Neural crest cell (in vitro differentiated cells): ENCODE measurements around the gene UNC13A. TPM values are rescaled to one million over a fixed set of nuclear protein-coding genes. Genes with fewer than 3 reads are reported as not detected.
"Not testable (repeated sequence)": the region's sequence is repeated elsewhere in the genome, so short reads cannot be mapped to it uniquely, and the experiment has no call there.

Source experiments
- DNase-seq: peaks from one replicate; pipeline ENCODE4 v3.0.0; 2021; ENCODE audit warnings: low read depth, mixed read lengths, low spot score
- H3K27ac Mint-ChIP-seq: one replicate; pipeline ENCODE4 v1.8.0; 2021; ENCODE audit warnings: mild to moderate bottlenecking, mixed read lengths; ENCODE audit not compliant: unreplicated experiment
- H3K27me3 Mint-ChIP-seq: 2 replicates; pipeline ENCODE4 v1.8.0; 2021; ENCODE audit warnings: low read depth, mild to moderate bottlenecking, mixed read lengths
- H3K36me3 Mint-ChIP-seq: 2 replicates; pipeline ENCODE4 v1.8.0; 2021; ENCODE audit warnings: low read depth, mild to moderate bottlenecking, mixed read lengths
- H3K4me1 Mint-ChIP-seq: 2 replicates; pipeline ENCODE4 v1.8.0; 2021; ENCODE audit warnings: mixed read lengths
- H3K4me3 Mint-ChIP-seq: one replicate; pipeline ENCODE4 v1.8.0; 2021; ENCODE audit warnings: mild to moderate bottlenecking, mixed read lengths
- H3K9me3 Mint-ChIP-seq: 2 replicates; pipeline ENCODE4 v1.8.0; 2021; ENCODE audit warnings: mixed read lengths
- total RNA-seq: library from RNA; stranded (reverse); gene quantifications from 2 replicates; pipeline ENCODE4 v1.2.1, GENCODE V29; 2021
- TF ChIP-seq, protein P1 (sequence below): fragments of 200-600 bp; sonication (generic); conservative IDR thresholded peaks from 2 replicates; pipeline ENCODE4 v1.5.0; 2021; ENCODE audit warnings: antibody characterized with exemption, mild to moderate bottlenecking

The UNC13A gene
- total RNA-seq, 1 donor from 2014 or later, result 6.4 TPM

GRCh38 chr19:17570791-17571190 is 117.4 kb downstream of the UNC13A start:
- Mint-ChIP-seq H3K36me3 (peaks cover 10% of the 10 kb centered on the region), H3K27me3 (no peaks in the 10 kb centered on the region), H3K9me3 (no peaks in the 10 kb centered on the region), H3K4me1 (no peaks in the 10 kb centered on the region), H3K4me3 (no peak overlapping the region), H3K27ac (no peak overlapping the region)
- no peak for DNase-seq
- TF ChIP-seq, protein P1, sequence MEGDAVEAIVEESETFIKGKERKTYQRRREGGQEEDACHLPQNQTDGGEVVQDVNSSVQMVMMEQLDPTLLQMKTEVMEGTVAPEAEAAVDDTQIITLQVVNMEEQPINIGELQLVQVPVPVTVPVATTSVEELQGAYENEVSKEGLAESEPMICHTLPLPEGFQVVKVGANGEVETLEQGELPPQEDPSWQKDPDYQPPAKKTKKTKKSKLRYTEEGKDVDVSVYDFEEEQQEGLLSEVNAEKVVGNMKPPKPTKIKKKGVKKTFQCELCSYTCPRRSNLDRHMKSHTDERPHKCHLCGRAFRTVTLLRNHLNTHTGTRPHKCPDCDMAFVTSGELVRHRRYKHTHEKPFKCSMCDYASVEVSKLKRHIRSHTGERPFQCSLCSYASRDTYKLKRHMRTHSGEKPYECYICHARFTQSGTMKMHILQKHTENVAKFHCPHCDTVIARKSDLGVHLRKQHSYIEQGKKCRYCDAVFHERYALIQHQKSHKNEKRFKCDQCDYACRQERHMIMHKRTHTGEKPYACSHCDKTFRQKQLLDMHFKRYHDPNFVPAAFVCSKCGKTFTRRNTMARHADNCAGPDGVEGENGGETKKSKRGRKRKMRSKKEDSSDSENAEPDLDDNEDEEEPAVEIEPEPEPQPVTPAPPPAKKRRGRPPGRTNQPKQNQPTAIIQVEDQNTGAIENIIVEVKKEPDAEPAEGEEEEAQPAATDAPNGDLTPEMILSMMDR, result no peak

- H3K36me3 Mint-ChIP-seq, H3K27ac Mint-ChIP-seq: not testable (repeated sequence)
Observed at GRCh38 chr19:17570291-17570690, 117.9 kb downstream of the UNC13A start.

GRCh38 chr19:17567940-17568339 is 120.2 kb downstream of the UNC13A start:
- no peak for DNase-seq
- H3K4me3 Mint-ChIP-seq, result no peak overlapping the region
- no peak overlapping the region for H3K27ac Mint-ChIP-seq
- no peaks in the 10 kb centered on the region for H3K9me3 Mint-ChIP-seq
- H3K36me3 Mint-ChIP-seq, result peaks cover 10% of the 10 kb centered on the region
- no peaks in the 10 kb centered on the region for H3K4me1 Mint-ChIP-seq
- TF ChIP-seq, protein P1, result no peak
- H3K27me3 Mint-ChIP-seq, result no peaks in the 10 kb centered on the region

More at GRCh38 chr19:17570291-17570690, 117.9 kb downstream of the UNC13A start:
- H3K9me3 Mint-ChIP-seq, H3K27me3 Mint-ChIP-seq, DNase-seq, H3K4me1 Mint-ChIP-seq, H3K4me3 Mint-ChIP-seq: not testable (repeated sequence)

- peaks cover 9% of the 10 kb centered on the region for H3K36me3 Mint-ChIP-seq
- H3K9me3 Mint-ChIP-seq, result no peaks in the 10 kb centered on the region
- TF ChIP-seq, protein P1, result no peak
- no peak for DNase-seq
- H3K4me3 Mint-ChIP-seq, result no peak overlapping the region
- H3K27me3 Mint-ChIP-seq, result no peaks in the 10 kb centered on the region
- no peaks in the 10 kb centered on the region for H3K4me1 Mint-ChIP-seq
- no peak overlapping the region for H3K27ac Mint-ChIP-seq
Observed at GRCh38 chr19:17565611-17566010, 122.5 kb downstream of the UNC13A start.

GRCh38 chr19:17564781-17565180 is 123.4 kb downstream of the UNC13A start:
- no peaks in the 10 kb centered on the region for H3K9me3 Mint-ChIP-seq
- no peak for DNase-seq
- TF ChIP-seq, protein P1, result no peak
- H3K4me1 Mint-ChIP-seq, result no peaks in the 10 kb centered on the region
- H3K27me3 Mint-ChIP-seq, result no peaks in the 10 kb centered on the region
- H3K36me3 Mint-ChIP-seq, result peaks cover 16% of the 10 kb centered on the region
- no peak overlapping the region for H3K4me3 Mint-ChIP-seq
- peak overlapping the region; percentile 70 for H3K27ac Mint-ChIP-seq

DNA sequence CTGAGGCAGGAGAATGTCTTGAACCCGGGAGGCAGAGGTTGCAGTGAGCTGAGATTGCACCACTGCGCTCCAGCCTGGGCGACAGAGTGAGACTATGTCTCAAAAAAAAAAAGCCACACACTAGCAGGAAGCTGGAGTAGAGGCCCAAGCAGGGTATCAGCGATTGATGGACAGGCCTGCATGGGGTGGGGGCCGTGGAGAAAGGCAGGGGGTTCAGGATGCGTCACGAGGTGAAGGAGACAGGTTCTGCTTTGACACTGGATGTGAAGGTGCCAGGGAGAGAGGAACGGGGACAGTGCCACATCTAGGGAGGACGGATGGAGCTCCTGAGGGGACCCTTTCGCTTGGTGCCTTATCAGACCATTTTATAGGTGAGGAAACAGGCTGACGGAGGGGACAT is 125.6 kb downstream of the UNC13A start:
- Mint-ChIP-seq H3K27me3 (no peaks in the 10 kb centered on the region), H3K4me3 (no peak overlapping the region), H3K36me3 (peaks cover 13% of the 10 kb centered on the region), H3K27ac (no peak overlapping the region), H3K4me1 (no peaks in the 10 kb centered on the region), H3K9me3 (no peaks in the 10 kb centered on the region)
- TF ChIP-seq, protein P1, result no peak
- DNase-seq, result no peak
